HFF-Myc (cell line): ENCODE results near the gene EIF3F.

Experiments
- DNase-seq: peaks from one replicate; pipeline ENCODE4 v3.0.0-alpha.2; 2011; ENCODE audit warnings: low read depth; ENCODE audit errors: extremely low read depth
- H3K4me3 ChIP-seq: replicated peaks from 2 replicates; pipeline ENCODE4 v1.5.1; 2011; ENCODE audit warnings: low read depth, mild to moderate bottlenecking, control low read depth, low read length
- TF ChIP-seq, protein P1 (sequence below): IDR thresholded peaks from 2 replicates; pipeline ENCODE4 v1.5.1; 2012; ENCODE audit warnings: mild to moderate bottlenecking, low read depth, low read length, control low read depth; ENCODE audit errors: missing control alignments

The EIF3F gene

DNA sequence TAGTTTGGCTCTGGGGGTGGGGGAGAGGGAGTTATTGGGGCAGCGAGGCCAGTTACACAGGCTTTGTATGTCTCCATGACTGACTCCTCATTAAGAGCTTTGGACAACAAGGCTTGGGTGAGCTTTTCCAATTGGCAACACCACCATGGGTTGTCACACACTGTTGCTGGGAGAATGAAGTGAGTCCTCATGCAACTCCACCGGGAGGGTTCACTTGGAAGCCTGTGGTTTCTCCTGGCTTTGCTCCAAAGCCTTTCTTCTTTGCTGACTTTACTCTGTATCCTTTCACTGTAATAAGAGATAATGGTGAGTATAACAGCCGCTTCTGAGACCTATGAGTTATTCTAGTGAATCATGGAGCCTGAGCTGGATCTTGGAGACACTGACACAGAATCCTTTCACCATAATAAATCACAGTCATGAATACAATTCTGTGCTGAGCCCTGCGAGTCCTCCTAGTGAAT, 24.9 kb downstream of the EIF3F start:
- H3K4me3 ChIP-seq: no peak overlapping the region
- no peak for DNase-seq
- TF ChIP-seq, protein P1, sequence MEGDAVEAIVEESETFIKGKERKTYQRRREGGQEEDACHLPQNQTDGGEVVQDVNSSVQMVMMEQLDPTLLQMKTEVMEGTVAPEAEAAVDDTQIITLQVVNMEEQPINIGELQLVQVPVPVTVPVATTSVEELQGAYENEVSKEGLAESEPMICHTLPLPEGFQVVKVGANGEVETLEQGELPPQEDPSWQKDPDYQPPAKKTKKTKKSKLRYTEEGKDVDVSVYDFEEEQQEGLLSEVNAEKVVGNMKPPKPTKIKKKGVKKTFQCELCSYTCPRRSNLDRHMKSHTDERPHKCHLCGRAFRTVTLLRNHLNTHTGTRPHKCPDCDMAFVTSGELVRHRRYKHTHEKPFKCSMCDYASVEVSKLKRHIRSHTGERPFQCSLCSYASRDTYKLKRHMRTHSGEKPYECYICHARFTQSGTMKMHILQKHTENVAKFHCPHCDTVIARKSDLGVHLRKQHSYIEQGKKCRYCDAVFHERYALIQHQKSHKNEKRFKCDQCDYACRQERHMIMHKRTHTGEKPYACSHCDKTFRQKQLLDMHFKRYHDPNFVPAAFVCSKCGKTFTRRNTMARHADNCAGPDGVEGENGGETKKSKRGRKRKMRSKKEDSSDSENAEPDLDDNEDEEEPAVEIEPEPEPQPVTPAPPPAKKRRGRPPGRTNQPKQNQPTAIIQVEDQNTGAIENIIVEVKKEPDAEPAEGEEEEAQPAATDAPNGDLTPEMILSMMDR: no peak

DNA sequence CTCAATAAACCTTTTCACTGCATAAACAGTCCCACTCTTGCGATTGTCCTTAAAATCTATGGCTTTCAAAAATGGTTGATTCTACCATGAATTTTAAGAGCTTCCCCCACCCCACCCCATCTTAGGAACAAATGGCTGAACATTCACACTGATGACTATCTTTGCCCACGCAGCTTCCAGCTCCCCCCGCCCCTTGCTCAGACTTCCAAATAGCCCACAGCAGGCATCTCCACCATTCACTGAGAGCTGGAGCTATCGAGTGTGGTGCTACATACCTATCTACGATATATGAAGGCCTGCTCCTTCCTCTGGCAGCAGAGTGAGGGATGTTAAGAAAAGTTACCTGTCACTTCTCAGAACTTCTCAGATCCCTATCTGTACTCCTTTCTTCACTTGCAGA, 26.7 kb downstream of the EIF3F start:
- TF ChIP-seq, protein P1: no peak
- no peak overlapping the region for H3K4me3 ChIP-seq

DNA sequence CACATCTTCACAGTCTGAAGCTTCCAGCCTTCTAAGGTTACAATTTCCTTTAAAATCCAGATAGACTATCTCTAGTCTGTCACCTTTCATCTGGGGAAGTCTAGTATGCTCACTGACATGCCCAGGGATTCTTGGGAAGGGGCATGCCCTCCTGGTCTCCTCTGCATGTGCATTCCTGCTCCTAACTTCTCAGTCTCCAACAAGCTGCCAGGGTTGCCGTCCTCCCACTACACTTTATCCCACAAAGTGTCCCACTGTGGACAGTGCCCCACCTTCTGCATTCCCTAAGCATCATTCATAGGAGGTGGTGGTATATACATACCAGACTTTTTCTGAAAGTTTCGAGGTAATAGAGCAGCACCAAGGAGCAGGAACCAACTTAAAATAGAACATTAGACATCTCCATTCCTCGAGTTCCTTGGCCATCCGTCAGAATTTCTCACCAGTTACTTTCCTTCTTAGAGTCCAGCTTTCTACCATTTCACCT, 28.7 kb downstream of the EIF3F start:
- no peak overlapping the region for H3K4me3 ChIP-seq
- no peak for DNase-seq
- TF ChIP-seq, protein P1: no peak

More for the DNA sequence above, 26.7 kb downstream of the EIF3F start:
- no peak for DNase-seq

DNA sequence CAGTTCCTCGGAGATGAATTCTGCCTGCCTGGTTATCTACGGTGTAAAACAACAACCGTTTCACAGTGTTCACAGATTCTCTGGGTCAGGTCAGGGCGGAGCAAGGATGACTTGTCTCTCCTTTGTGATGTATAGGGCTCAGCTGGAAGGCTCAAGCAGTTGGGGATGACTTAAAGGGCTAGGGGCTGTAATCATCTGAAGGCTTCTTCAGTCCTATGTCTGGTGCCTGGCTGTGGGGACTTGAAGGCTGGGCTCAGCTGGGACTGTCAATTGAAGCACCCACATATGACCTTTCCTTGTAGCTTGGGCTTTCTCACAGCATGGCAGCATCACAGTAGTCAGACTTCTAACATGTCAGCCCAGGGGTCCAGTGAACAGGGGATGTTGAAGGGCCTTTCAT, 29.3 kb downstream of the EIF3F start:
- TF ChIP-seq, protein P1: no peak
- H3K4me3 ChIP-seq: no peak overlapping the region
- no peak for DNase-seq

DNA sequence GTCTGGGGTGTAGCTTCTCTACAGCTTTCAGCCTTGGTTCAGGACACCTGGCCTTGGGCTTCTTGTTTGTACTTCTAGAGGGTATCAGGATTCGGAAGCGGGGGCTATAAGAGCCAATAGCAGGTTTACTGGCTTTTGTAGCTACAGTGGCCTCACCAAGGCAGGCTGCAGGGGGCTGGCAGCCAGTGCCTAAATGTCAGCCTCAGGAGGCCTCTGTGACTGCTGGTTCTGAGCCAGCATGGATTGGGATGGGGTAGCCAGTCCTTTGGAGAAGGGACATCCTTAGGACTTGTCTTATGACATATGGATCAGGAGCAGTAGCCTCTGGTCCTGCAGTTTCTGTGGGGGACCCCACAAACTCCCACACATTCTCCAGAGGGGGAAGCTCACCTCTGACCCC, 29.9 kb downstream of the EIF3F start:
- TF ChIP-seq, protein P1: no peak
- no peak overlapping the region for H3K4me3 ChIP-seq
- DNase-seq: no peak

DNA sequence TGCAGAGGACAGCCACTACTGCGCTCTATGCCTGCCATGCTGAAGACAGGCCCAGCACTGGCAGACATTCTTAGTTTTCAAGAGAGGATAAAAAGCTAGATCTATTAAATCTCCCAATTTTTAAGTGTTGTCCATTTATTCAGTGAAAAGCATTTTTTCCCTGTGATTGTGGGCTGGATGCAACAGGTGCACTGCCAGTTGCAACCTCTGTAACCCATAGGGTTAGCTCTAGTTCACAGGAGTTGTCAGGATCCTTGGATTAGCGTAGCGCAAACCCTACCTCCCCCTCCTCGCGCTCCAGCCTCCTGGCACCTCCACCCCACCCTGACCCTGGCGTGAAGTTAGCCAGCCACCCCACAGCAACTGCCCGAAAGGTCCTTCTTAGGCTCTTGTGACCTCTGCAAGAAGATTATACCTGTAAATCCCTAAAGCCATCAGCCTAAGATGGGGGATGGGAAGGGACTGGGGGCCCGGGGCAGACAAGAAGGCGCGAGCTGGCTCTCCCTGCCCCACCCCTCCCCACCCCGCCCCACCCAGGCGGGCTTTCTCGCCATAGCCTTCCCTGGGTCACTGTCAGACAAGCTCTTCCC, 30.9 kb downstream of the EIF3F start:
- H3K4me3 ChIP-seq: no peak overlapping the region

More for the DNA sequence above, 30.9 kb downstream of the EIF3F start:
- no peak for DNase-seq
- TF ChIP-seq, protein P1: no peak
